Measurements from ENCODE around the gene CUL7.
A peak's percentile ranks its signal among the peaks of the same experiment; 100 is the strongest.

The CUL7 gene

GRCh38 chr6:43075670-43076463 lies 22.2 kb upstream of the CUL7 start, which contains the start of gene PTK7:
Gene PTK7, plus strand, starts transcription at chr6:43076314. Its CDS starts 175 bp downstream, at chr6:43076489.
- no peak for TF ChIP-seq MAX (IDR thresholded peaks at IDR 0.05; ENCODE audit: low read depth, low read length)
- TF ChIP-seq MYC (IDR thresholded peaks at IDR 0.05; ENCODE audit: low read depth, low read length), result no peak
- TF ChIP-seq POLR2A (IDR thresholded peaks at IDR 0.05; ENCODE audit: extremely low read depth, insufficient read length), result no peak
- TF ChIP-seq CTCF (IDR thresholded peaks at IDR 0.05; ENCODE audit: low read depth, low read length), result no peak
- peak within 1 kb of the TSS; percentile 53 for H3K4me3 ChIP-seq (ENCODE audit: low read depth, low read length)
- peak; percentile 67 for DNase-seq (ENCODE audit: low read depth)

- no peak for DNase-seq (ENCODE audit: low read depth)
- TF ChIP-seq MAX (IDR thresholded peaks at IDR 0.05; ENCODE audit: low read depth, low read length), result peak; percentile 42; the same call in 1 of the 2 replicates
- no peak for TF ChIP-seq CTCF (IDR thresholded peaks at IDR 0.05; ENCODE audit: low read depth, low read length)
- TF ChIP-seq POLR2A (IDR thresholded peaks at IDR 0.05; ENCODE audit: extremely low read depth, insufficient read length), result no peak
- TF ChIP-seq MYC (IDR thresholded peaks at IDR 0.05; ENCODE audit: low read depth, low read length), result 0 out of 2 replicates have a peak, but pooled peaks have one; percentile 19
- H3K4me3 ChIP-seq (ENCODE audit: low read depth, low read length), result no peak overlapping the region
Measured at GRCh38 chr6:43074847-43075669, 21.4 kb upstream of the CUL7 start.

GRCh38 chr6:43070028-43070632 lies 16.5 kb upstream of the CUL7 start:
- TF ChIP-seq MYC (IDR thresholded peaks at IDR 0.05; ENCODE audit: low read depth, low read length), result no peak
- no peak for TF ChIP-seq MAX (IDR thresholded peaks at IDR 0.05; ENCODE audit: low read depth, low read length)
- no peak for TF ChIP-seq POLR2A (IDR thresholded peaks at IDR 0.05; ENCODE audit: extremely low read depth, insufficient read length)
- peak; percentile 60 for TF ChIP-seq CTCF (IDR thresholded peaks at IDR 0.05; ENCODE audit: low read depth, low read length)
- no peak overlapping the region for H3K4me3 ChIP-seq (ENCODE audit: low read depth, low read length)
- DNase-seq (ENCODE audit: low read depth), result peak; percentile 77

- no peak for DNase-seq (ENCODE audit: low read depth)
- TF ChIP-seq MAX (IDR thresholded peaks at IDR 0.05; ENCODE audit: low read depth, low read length), result no peak
- no peak for TF ChIP-seq CTCF (IDR thresholded peaks at IDR 0.05; ENCODE audit: low read depth, low read length)
- no peak for TF ChIP-seq POLR2A (IDR thresholded peaks at IDR 0.05; ENCODE audit: extremely low read depth, insufficient read length)
- no peak for TF ChIP-seq MYC (IDR thresholded peaks at IDR 0.05; ENCODE audit: low read depth, low read length)
Measured at GRCh38 chr6:43062818-43063217, 9.2 kb upstream of the CUL7 start.

GRCh38 chr6:43061861-43062260 lies 8.2 kb upstream of the CUL7 start:
- no peak overlapping the region for H3K4me3 ChIP-seq (ENCODE audit: low read depth, low read length)
- DNase-seq (ENCODE audit: low read depth), result no peak
- TF ChIP-seq CTCF (IDR thresholded peaks at IDR 0.05; ENCODE audit: low read depth, low read length), result no peak
- TF ChIP-seq POLR2A (IDR thresholded peaks at IDR 0.05; ENCODE audit: extremely low read depth, insufficient read length), result no peak
- no peak for TF ChIP-seq MYC (IDR thresholded peaks at IDR 0.05; ENCODE audit: low read depth, low read length)
- TF ChIP-seq MAX (IDR thresholded peaks at IDR 0.05; ENCODE audit: low read depth, low read length), result no peak

More at GRCh38 chr6:43062818-43063217, 9.2 kb upstream of the CUL7 start:
- no peak overlapping the region for H3K4me3 ChIP-seq (ENCODE audit: low read depth, low read length)
